ENCODE results near the gene SSX2IP.
"Not testable (repeated sequence)": the region's sequence is repeated elsewhere in the genome, so short reads cannot be mapped to it uniquely, and the experiment has no call there.

Gene SSX2IP

GRCh38 chr1:84619383-84620102, 70.7 kb downstream of the SSX2IP start:
- peak; percentile 26 for DNase-seq (ENCODE audit: low read depth)

- DNase-seq (ENCODE audit: low read depth) = no peak
Observed at GRCh38 chr1:84617349-84617748, 72.9 kb downstream of the SSX2IP start.

- DNase-seq (ENCODE audit: low read depth) = no peak
Observed at GRCh38 chr1:84615790-84616189, 74.5 kb downstream of the SSX2IP start.

GRCh38 chr1:84613887-84614286, 76.4 kb downstream of the SSX2IP start:
- no peak for DNase-seq (ENCODE audit: low read depth)

- DNase-seq (ENCODE audit: low read depth) = peak; percentile 46
Observed at GRCh38 chr1:84613026-84613425, 77.2 kb downstream of the SSX2IP start.

GRCh38 chr1:84611796-84612195, 78.5 kb downstream of the SSX2IP start:
- DNase-seq (ENCODE audit: low read depth) = no peak

GRCh38 chr1:84611091-84611490, 79.2 kb downstream of the SSX2IP start:
- DNase-seq (ENCODE audit: low read depth) = no peak

GRCh38 chr1:84606977-84607376, 83.3 kb downstream of the SSX2IP start:
- DNase-seq (ENCODE audit: low read depth) = no peak

- DNase-seq (ENCODE audit: low read depth) = no peak
Observed at GRCh38 chr1:84605157-84605556, 85.1 kb downstream of the SSX2IP start.

- DNase-seq (ENCODE audit: low read depth) = peak; percentile 87
Observed at GRCh38 chr1:84603941-84604830, 86.1 kb downstream of the SSX2IP start.

GRCh38 chr1:84603223-84603622, 87.0 kb downstream of the SSX2IP start:
- no peak for DNase-seq (ENCODE audit: low read depth)

GRCh38 chr1:84600796-84601195, 89.5 kb downstream of the SSX2IP start:
- DNase-seq (ENCODE audit: low read depth) = no peak

GRCh38 chr1:84598846-84599741, 91.2 kb downstream of the SSX2IP start:
- peak; percentile 49 for DNase-seq (ENCODE audit: low read depth)

- DNase-seq (ENCODE audit: low read depth) = peak; percentile 56
Observed at GRCh38 chr1:84598418-84598817, 91.8 kb downstream of the SSX2IP start.

GRCh38 chr1:84597011-84597410, 93.2 kb downstream of the SSX2IP start:
- no peak for DNase-seq (ENCODE audit: low read depth)

GRCh38 chr1:84594959-84595358, 95.3 kb downstream of the SSX2IP start:
- not testable (repeated sequence) for DNase-seq (ENCODE audit: low read depth)

Measured in fibroblast of gingiva (primary cell).